Measurements from ENCODE around the gene DUSP10. TPM values are rescaled to one million over a fixed set of nuclear protein-coding genes. Genes with fewer than 3 reads are reported as not detected.

The DUSP10 gene
- total and polyA plus RNA-seq, 2 donors (not counting 1 experiment from before 2014, with no cell fraction given), result 19.4 to 71.7 TPM

DNA sequence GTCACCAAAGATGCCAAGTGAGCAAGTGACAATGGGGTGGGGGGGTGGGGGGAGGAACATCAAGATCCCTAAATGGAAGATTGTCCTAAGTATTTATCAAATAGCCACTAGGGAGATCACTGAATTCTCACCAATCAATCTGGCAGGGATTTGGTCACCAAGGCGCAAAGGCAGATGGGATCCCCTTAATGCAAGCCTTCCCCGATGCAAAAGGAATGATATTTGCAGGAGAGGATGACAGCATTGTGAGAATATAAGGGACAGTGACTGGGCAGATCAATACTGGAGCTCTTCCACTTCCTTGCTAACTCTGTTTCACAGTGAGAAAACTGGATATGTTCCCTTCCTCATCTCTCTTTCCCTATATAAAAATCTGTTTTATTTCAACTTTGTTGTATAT, 40.9 kb downstream of the DUSP10 start:
- Histone ChIP-seq H3K9ac (ENCODE audit: insufficient read depth, low read length) (no peak overlapping the region), H3K36me3 (ENCODE audit: control insufficient read depth, insufficient read depth, low read length) (peaks cover 7% of the 10 kb centered on the region), H3K9me3 (ENCODE audit: control insufficient read depth, insufficient read depth, low read depth, low read length) (no peaks in the 10 kb centered on the region), H3K79me2 (ENCODE audit: control insufficient read depth, insufficient read depth, low read length) (peaks cover under 1% of the 10 kb centered on the region), H3K27ac (ENCODE audit: insufficient read depth, low read length) (no peak overlapping the region), H3K27me3 (ENCODE audit: control insufficient read depth, insufficient read depth, low read length) (no peaks in the 10 kb centered on the region), H2AFZ (ENCODE audit: low read length) (no peak overlapping the region), H4K20me1 (ENCODE audit: control insufficient read depth, extremely low read depth, insufficient read depth, low read length) (no peaks in the 10 kb centered on the region), H3K4me1 (ENCODE audit: control insufficient read depth, extremely low read depth, insufficient read depth, low read length) (peaks cover 2% of the 10 kb centered on the region), H3K4me2 (ENCODE audit: extremely low read depth, insufficient read depth, low read length) (no peak overlapping the region), H3K4me3 (replicated peaks in 1 of 4; ENCODE audit: control extremely low read depth in 1 of 4, insufficient read depth in 1 of 4, low read depth in 3 of 4, low read length in 4 of 4) (no peak overlapping the region)
- DNase-seq (ENCODE audit: low read depth in 2 of 2), result no peak
- TF ChIP-seq, protein P1, sequence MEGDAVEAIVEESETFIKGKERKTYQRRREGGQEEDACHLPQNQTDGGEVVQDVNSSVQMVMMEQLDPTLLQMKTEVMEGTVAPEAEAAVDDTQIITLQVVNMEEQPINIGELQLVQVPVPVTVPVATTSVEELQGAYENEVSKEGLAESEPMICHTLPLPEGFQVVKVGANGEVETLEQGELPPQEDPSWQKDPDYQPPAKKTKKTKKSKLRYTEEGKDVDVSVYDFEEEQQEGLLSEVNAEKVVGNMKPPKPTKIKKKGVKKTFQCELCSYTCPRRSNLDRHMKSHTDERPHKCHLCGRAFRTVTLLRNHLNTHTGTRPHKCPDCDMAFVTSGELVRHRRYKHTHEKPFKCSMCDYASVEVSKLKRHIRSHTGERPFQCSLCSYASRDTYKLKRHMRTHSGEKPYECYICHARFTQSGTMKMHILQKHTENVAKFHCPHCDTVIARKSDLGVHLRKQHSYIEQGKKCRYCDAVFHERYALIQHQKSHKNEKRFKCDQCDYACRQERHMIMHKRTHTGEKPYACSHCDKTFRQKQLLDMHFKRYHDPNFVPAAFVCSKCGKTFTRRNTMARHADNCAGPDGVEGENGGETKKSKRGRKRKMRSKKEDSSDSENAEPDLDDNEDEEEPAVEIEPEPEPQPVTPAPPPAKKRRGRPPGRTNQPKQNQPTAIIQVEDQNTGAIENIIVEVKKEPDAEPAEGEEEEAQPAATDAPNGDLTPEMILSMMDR (conservative IDR thresholded peaks at IDR 0.05 in 1 of 2, IDR thresholded peaks at IDR 0.05 in 1 of 2; ENCODE audit: low read depth in 1 of 2, low read length in 2 of 2), result no peak
- no peak for TF ChIP-seq EZH2 (IDR thresholded peaks at IDR 0.05; ENCODE audit: low read length, missing control alignments)

DNA sequence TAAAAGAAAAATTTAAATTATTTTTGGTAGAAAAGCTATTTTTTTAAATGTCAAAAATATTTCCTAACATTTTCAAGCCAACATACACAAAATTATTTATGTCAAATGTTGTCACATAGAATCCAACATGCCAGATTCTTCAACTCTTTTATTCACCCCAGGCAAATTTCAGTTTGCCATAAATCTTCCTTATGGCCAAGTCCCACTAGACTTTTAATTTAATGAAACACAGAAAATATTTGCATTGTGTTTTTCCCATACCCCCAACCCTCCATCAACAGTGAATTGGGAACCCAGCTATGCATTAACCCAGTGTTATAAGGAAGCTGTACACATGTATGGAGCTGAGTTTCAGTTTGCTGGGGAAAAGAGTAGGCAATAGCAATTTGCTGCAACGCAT, 41.4 kb downstream of the DUSP10 start:
- H3K27ac ChIP-seq (ENCODE audit: insufficient read depth, low read length), result no peak overlapping the region
- no peaks in the 10 kb centered on the region for H4K20me1 ChIP-seq (ENCODE audit: control insufficient read depth, extremely low read depth, insufficient read depth, low read length)
- no peak overlapping the region for H3K4me3 ChIP-seq (replicated peaks in 1 of 4; ENCODE audit: control extremely low read depth in 1 of 4, insufficient read depth in 1 of 4, low read depth in 3 of 4, low read length in 4 of 4)
- no peaks in the 10 kb centered on the region for H3K79me2 ChIP-seq (ENCODE audit: control insufficient read depth, insufficient read depth, low read length)
- H3K4me1 ChIP-seq (ENCODE audit: control insufficient read depth, extremely low read depth, insufficient read depth, low read length), result peaks cover 2% of the 10 kb centered on the region
- TF ChIP-seq, protein P1 (conservative IDR thresholded peaks at IDR 0.05 in 1 of 2, IDR thresholded peaks at IDR 0.05 in 1 of 2; ENCODE audit: low read depth in 1 of 2, low read length in 2 of 2), result no peak
- TF ChIP-seq EZH2 (IDR thresholded peaks at IDR 0.05; ENCODE audit: low read length, missing control alignments), result no peak
- no peak overlapping the region for H3K9ac ChIP-seq (ENCODE audit: insufficient read depth, low read length)
- peaks cover 7% of the 10 kb centered on the region for H3K36me3 ChIP-seq (ENCODE audit: control insufficient read depth, insufficient read depth, low read length)
- DNase-seq (ENCODE audit: low read depth in 2 of 2), result no peak
- H2AFZ ChIP-seq (ENCODE audit: low read length), result no peak overlapping the region
- H3K9me3 ChIP-seq (ENCODE audit: control insufficient read depth, insufficient read depth, low read depth, low read length), result no peaks in the 10 kb centered on the region
- H3K4me2 ChIP-seq (ENCODE audit: extremely low read depth, insufficient read depth, low read length), result no peak overlapping the region
- H3K27me3 ChIP-seq (ENCODE audit: control insufficient read depth, insufficient read depth, low read length), result no peaks in the 10 kb centered on the region

DNA sequence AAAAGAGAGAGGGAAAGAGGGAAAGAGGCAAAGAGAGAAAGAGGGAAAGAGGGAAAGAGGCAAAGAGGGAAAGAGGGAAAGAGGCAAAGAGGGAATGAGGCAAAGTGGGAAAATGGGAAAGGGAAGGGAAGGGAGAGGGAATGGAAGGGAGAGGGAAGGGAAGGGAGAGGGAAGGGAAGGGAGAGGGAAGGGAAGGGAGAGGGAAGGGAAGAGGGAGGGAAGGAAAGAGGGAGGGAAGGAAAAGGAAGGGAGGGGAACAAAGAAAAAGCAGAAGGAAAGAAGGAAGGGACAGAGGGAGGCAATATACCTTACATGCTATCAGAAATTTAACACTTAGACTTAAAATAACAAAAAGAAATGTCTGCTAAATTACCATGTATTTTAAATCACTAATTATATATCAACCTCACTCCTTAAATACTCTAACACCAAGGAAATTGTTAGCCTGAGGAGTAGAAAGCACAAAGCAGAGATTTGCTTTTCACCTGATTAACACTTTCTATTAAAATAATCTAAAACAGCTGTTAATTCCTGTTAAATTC, 41.8 kb downstream of the DUSP10 start:
- Histone ChIP-seq H3K27me3 (ENCODE audit: control insufficient read depth, insufficient read depth, low read length) (no peaks in the 10 kb centered on the region), H3K9ac (ENCODE audit: insufficient read depth, low read length) (no peak overlapping the region), H3K4me1 (ENCODE audit: control insufficient read depth, extremely low read depth, insufficient read depth, low read length) (peaks cover 2% of the 10 kb centered on the region), H3K9me3 (ENCODE audit: control insufficient read depth, insufficient read depth, low read depth, low read length) (no peaks in the 10 kb centered on the region), H4K20me1 (ENCODE audit: control insufficient read depth, extremely low read depth, insufficient read depth, low read length) (no peaks in the 10 kb centered on the region), H3K4me3 (replicated peaks in 1 of 4; ENCODE audit: control extremely low read depth in 1 of 4, insufficient read depth in 1 of 4, low read depth in 3 of 4, low read length in 4 of 4) (no peak overlapping the region), H3K27ac (ENCODE audit: insufficient read depth, low read length) (no peak overlapping the region), H3K79me2 (ENCODE audit: control insufficient read depth, insufficient read depth, low read length) (no peaks in the 10 kb centered on the region), H3K4me2 (ENCODE audit: extremely low read depth, insufficient read depth, low read length) (no peak overlapping the region), H3K36me3 (ENCODE audit: control insufficient read depth, insufficient read depth, low read length) (peaks cover 7% of the 10 kb centered on the region), H2AFZ (ENCODE audit: low read length) (no peak overlapping the region)
- no peak for DNase-seq (ENCODE audit: low read depth in 2 of 2)
- TF ChIP-seq EZH2 (IDR thresholded peaks at IDR 0.05; ENCODE audit: low read length, missing control alignments), result no peak
